HL-60 (cell line): ENCODE measurements around the gene RB1.

Experiments
- DNase-seq, 2 experiments: peaks; one replicate each; pipeline ENCODE4 v3.0.0-alpha.2; 2010 to 2020; ENCODE audit warnings: low read depth in 1 of 2, low spot score in 1 of 2
- H3K27ac ChIP-seq: fragments of 250-450 bp; sonication (Bioruptor Pico); replicated peaks from 2 replicates; pipeline ENCODE4 v1.5.1; 2020; ENCODE audit warnings: mild to moderate bottlenecking, moderate library complexity
- H3K27me3 ChIP-seq: fragments of 250-450 bp; sonication (Bioruptor Pico); 2 replicates; pipeline ENCODE4 v1.5.1; 2021; ENCODE audit warnings: mild to moderate bottlenecking, moderate library complexity; ENCODE audit not compliant: insufficient read depth, poor library complexity, severe bottlenecking
- H3K4me3 ChIP-seq: replicated peaks from 2 replicates; pipeline ENCODE4 v1.5.1; 2011; ENCODE audit warnings: mild to moderate bottlenecking, control low read depth, low read length; ENCODE audit not compliant: insufficient read depth
- GABPA ChIP-seq: IDR thresholded peaks from 2 replicates; pipeline ENCODE4 v1.6.1; 2012; ENCODE audit warnings: low read depth
- POLR2AphosphoS5 ChIP-seq: IDR thresholded peaks from 2 replicates; pipeline ENCODE4 v1.6.1; 2012; ENCODE audit warnings: low read depth
- SPI1 ChIP-seq: IDR thresholded peaks from 2 replicates; pipeline ENCODE4 v1.6.1; 2012; ENCODE audit warnings: low read depth, mild to moderate bottlenecking, borderline replicate concordance
- TF ChIP-seq, protein P1 (sequence below): IDR thresholded peaks from 2 replicates; pipeline ENCODE4 v1.6.1; 2012; ENCODE audit warnings: low read depth; ENCODE audit not compliant: insufficient replicate concordance
- TF ChIP-seq, protein P2 (sequence below): IDR thresholded peaks from one replicate; pipeline ENCODE4 v1.5.1; 2011; ENCODE audit warnings: low read length, control low read depth, inconsistent platforms; ENCODE audit not compliant: insufficient read depth

RB1 gene

DNA sequence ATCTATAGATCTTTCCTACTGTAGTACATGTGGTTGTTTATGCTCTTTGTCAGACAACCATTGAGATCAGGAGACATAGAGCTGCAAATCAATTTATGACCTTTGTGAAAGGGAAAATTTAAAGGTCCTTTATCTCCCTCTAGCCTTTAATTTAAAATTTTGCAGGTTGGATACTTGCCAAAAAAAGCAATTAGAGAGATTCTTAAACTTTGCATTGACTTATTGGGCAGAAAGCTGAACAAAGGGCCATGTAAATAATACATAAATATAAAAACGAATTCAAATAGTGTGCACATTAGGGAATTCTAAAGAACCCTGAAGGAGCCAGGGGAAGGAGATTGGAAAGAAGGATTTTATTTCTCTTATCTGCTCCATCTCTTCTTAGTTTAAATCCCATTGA is 22.0 kb upstream of the RB1 start:
- no peak for DNase-seq
- TF ChIP-seq, protein P1, sequence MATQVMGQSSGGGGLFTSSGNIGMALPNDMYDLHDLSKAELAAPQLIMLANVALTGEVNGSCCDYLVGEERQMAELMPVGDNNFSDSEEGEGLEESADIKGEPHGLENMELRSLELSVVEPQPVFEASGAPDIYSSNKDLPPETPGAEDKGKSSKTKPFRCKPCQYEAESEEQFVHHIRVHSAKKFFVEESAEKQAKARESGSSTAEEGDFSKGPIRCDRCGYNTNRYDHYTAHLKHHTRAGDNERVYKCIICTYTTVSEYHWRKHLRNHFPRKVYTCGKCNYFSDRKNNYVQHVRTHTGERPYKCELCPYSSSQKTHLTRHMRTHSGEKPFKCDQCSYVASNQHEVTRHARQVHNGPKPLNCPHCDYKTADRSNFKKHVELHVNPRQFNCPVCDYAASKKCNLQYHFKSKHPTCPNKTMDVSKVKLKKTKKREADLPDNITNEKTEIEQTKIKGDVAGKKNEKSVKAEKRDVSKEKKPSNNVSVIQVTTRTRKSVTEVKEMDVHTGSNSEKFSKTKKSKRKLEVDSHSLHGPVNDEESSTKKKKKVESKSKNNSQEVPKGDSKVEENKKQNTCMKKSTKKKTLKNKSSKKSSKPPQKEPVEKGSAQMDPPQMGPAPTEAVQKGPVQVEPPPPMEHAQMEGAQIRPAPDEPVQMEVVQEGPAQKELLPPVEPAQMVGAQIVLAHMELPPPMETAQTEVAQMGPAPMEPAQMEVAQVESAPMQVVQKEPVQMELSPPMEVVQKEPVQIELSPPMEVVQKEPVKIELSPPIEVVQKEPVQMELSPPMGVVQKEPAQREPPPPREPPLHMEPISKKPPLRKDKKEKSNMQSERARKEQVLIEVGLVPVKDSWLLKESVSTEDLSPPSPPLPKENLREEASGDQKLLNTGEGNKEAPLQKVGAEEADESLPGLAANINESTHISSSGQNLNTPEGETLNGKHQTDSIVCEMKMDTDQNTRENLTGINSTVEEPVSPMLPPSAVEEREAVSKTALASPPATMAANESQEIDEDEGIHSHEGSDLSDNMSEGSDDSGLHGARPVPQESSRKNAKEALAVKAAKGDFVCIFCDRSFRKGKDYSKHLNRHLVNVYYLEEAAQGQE, result no peak
- TF ChIP-seq POLR2AphosphoS5, result no peak
- TF ChIP-seq SPI1, result no peak
- TF ChIP-seq, protein P2, sequence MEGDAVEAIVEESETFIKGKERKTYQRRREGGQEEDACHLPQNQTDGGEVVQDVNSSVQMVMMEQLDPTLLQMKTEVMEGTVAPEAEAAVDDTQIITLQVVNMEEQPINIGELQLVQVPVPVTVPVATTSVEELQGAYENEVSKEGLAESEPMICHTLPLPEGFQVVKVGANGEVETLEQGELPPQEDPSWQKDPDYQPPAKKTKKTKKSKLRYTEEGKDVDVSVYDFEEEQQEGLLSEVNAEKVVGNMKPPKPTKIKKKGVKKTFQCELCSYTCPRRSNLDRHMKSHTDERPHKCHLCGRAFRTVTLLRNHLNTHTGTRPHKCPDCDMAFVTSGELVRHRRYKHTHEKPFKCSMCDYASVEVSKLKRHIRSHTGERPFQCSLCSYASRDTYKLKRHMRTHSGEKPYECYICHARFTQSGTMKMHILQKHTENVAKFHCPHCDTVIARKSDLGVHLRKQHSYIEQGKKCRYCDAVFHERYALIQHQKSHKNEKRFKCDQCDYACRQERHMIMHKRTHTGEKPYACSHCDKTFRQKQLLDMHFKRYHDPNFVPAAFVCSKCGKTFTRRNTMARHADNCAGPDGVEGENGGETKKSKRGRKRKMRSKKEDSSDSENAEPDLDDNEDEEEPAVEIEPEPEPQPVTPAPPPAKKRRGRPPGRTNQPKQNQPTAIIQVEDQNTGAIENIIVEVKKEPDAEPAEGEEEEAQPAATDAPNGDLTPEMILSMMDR, result no peak

DNA sequence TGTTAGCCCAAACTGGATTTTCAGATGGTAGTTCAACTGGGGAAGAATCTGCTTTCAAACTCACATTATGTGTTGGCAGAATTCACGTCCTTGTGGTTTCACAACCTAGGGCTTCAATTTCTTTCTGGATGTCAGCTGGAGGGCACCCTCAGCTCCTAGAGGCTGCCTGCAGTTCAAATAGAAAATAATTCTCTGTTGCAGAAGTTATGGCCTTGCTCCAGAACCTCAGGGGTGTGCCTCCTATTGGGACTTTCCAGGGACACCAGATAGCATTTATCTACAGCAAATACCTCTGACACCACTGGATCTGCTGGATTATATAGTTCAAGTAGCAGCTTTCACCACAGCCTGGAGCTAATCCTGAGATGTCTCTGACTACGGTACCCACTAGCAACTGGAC is 11.8 kb upstream of the RB1 start:
- DNase-seq, result no peak
- no peaks in the 10 kb centered on the region for H3K27me3 ChIP-seq
- H3K4me3 ChIP-seq, result no peak overlapping the region
- H3K27ac ChIP-seq, result no peak overlapping the region
- TF ChIP-seq, protein P1, result no peak
- TF ChIP-seq SPI1, result no peak
- no peak for TF ChIP-seq POLR2AphosphoS5
- TF ChIP-seq GABPA, result no peak
- TF ChIP-seq, protein P2, result no peak

More for the DNA sequence above, 22.0 kb upstream of the RB1 start:
- H3K27me3 ChIP-seq, result no peaks in the 10 kb centered on the region
- H3K27ac ChIP-seq, result no peak overlapping the region
- H3K4me3 ChIP-seq, result no peak overlapping the region

DNA sequence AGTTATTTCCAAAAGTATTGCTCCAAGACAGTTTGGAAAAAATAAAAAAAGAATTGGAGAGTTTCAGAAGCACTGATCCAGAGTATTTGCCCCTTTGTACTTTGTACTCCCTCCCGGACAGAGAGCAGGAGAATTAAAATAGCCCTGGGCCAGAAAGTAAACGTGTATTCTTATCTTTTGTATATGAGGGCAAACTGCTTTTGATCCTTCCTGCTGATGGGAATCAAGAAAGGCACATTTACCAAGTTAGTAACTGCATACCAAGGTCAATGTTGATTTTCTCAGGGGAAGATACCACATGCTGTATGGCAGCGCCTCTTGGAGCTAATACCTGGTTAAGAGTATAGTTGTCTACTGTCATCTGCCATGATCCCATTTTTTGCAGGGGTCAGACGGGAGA is 10.9 kb upstream of the RB1 start:
- Histone ChIP-seq H3K27me3 (no peaks in the 10 kb centered on the region), H3K4me3 (no peak overlapping the region), H3K27ac (no peak overlapping the region)
- DNase-seq, result no peak
- TF ChIP-seq, protein P1, result no peak
- TF ChIP-seq SPI1 (no peak), POLR2AphosphoS5 (no peak), GABPA (no peak)
- TF ChIP-seq, protein P2, result no peak
